ENCODE data around the gene RUNX1.

DNA sequence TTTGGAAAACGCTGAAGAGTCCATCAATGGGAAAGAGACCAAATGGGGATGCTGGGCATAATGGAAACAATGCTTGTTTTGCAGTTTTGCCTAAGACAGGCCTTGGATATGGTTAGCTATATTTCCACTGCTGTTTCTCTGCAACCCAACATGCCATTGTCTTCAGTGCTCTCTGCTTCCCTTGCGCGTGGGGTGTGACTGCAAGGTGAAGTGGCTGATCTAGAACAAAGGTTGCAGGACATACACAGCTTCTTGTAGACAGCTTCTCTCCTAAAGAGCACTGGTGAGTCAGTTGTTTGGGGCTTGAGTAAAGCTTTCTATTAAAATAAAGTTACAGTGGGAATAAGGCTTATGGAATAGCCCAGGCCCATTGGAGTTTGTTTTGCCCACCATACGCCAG is 33.0 kb downstream of the RUNX1 start:
- no peak for TF ChIP-seq NFIC (IDR thresholded peaks at IDR 0.05; ENCODE audit: low read depth, low read length)
- TF ChIP-seq FOXM1 (IDR thresholded peaks at IDR 0.05; ENCODE audit: low read depth, low read length) = no peak

Data from GM12878 (cell line).